HepG2 (cell line): ENCODE data around the gene IKZF4. TPM values are rescaled to one million over a fixed set of nuclear protein-coding genes. Genes with fewer than 3 reads are reported as not detected.

Experiments
- BATF2 ChIP-seq: sonication (generic); formaldehyde crosslinking; IDR thresholded peaks from 2 replicates; pipeline ENCODE4 v1.8.0; 2022; ENCODE audit warnings: mild to moderate bottlenecking, missing genetic modification reagents, moderate library complexity
- BHLHE40 ChIP-seq: IDR thresholded peaks from 2 replicates; pipeline ENCODE4 v1.6.1; 2011; ENCODE audit warnings: low read length, improper control_type of control experiment
- CREM ChIP-seq, 2 experiments: sonication (generic) in 1 of 2; formaldehyde crosslinking in 1 of 2; IDR thresholded peaks; 2 replicates each; pipeline versions ENCODE4 v1.4.0 to v1.6.1; 2016 to 2020; ENCODE audit warnings: antibody characterized with exemption in 1 of 2, mild to moderate bottlenecking in 1 of 2, missing genetic modification reagents in 1 of 2
- FIP1L1 ChIP-seq: fragments of 200-400 bp; formaldehyde crosslinking; IDR thresholded peaks from 2 replicates; pipeline ENCODE4 v1.6.1; 2018; ENCODE audit warnings: low read depth, mild to moderate bottlenecking, low read length, moderate library complexity, borderline replicate concordance; ENCODE audit not compliant: insufficient read depth
- FOXP1 ChIP-seq, 2 experiments: fragments of 450-650 bp in 1 of 2; IDR thresholded peaks; 2 replicates each; pipeline ENCODE4 v1.6.1; 2017 to 2018; ENCODE audit warnings: antibody characterized with exemption in 1 of 2
- HCFC1 ChIP-seq: fragments of 150-350 bp; IDR thresholded peaks from 2 replicates; pipeline ENCODE4 v1.6.1; 2014; ENCODE audit warnings: low read depth, low read length
- HNRNPL ChIP-seq: fragments of 200-400 bp; formaldehyde crosslinking; IDR thresholded peaks from 2 replicates; pipeline ENCODE4 v1.6.1; 2017; ENCODE audit warnings: mild to moderate bottlenecking, low read depth, low read length
- NCOR1 ChIP-seq: fragments of 200-600 bp; sonication (generic); IDR thresholded peaks from 2 replicates; pipeline ENCODE4 v1.7.0; 2017; ENCODE audit warnings: antibody characterized with exemption, low read length, borderline replicate concordance
- PHF20 ChIP-seq: sonication (generic); formaldehyde crosslinking; IDR thresholded peaks from 2 replicates; pipeline ENCODE4 v1.5.0; 2020; ENCODE audit warnings: mild to moderate bottlenecking, missing genetic modification reagents
- PRDM4 ChIP-seq: sonication (generic); formaldehyde crosslinking; IDR thresholded peaks from 2 replicates; pipeline ENCODE4 v1.9.0; 2021; ENCODE audit warnings: missing genetic modification reagents, borderline replicate concordance
- PRMT3 ChIP-seq: sonication (generic); formaldehyde crosslinking; IDR thresholded peaks from 2 replicates; pipeline ENCODE4 v1.8.1; 2022; ENCODE audit warnings: low read depth, mild to moderate bottlenecking, moderate library complexity, missing genetic modification reagents, borderline replicate concordance
- RXRB ChIP-seq: IDR thresholded peaks from 2 replicates; pipeline ENCODE4 v1.6.1; 2016; ENCODE audit warnings: borderline replicate concordance, missing genetic modification reagents, missing compliant biosample characterization
- SALL2 ChIP-seq: sonication (generic); formaldehyde crosslinking; IDR thresholded peaks from 2 replicates; pipeline ENCODE4 v1.8.1; 2023; ENCODE audit warnings: mild to moderate bottlenecking, missing genetic modification reagents, inconsistent platforms
- SMAD1 ChIP-seq: sonication (generic); formaldehyde crosslinking; IDR thresholded peaks from 2 replicates; pipeline ENCODE4 v1.4.0; 2020; ENCODE audit warnings: missing genetic modification reagents, low read depth, mild to moderate bottlenecking, borderline replicate concordance
- XRCC5 ChIP-seq: fragments of 200-400 bp; formaldehyde crosslinking; optimal IDR thresholded peaks from 2 replicates; pipeline ENCODE3; 2017; ENCODE audit warnings: mild to moderate bottlenecking, low read length
- ZC3H13 ChIP-seq: sonication (generic); formaldehyde crosslinking; IDR thresholded peaks from 2 replicates; pipeline ENCODE4 v1.8.1; 2023; ENCODE audit warnings: mild to moderate bottlenecking, missing genetic modification reagents, moderate library complexity
- ZNF331 ChIP-seq: sonication (generic); formaldehyde crosslinking; IDR thresholded peaks from 2 replicates; pipeline ENCODE4 v1.4.0; 2020; ENCODE audit warnings: missing genetic modification reagents
- ZNF513 ChIP-seq: sonication (generic); formaldehyde crosslinking; conservative IDR thresholded peaks from 2 replicates; pipeline ENCODE4 v1.5.0; 2020; ENCODE audit warnings: missing genetic modification reagents
- ZSCAN5A ChIP-seq: sonication (generic); formaldehyde crosslinking; IDR thresholded peaks from 2 replicates; pipeline ENCODE4 v1.8.0; 2022; ENCODE audit warnings: mild to moderate bottlenecking, missing genetic modification reagents, borderline replicate concordance
- ZSCAN9 ChIP-seq: IDR thresholded peaks from 2 replicates; pipeline ENCODE4 v1.6.1; 2016; ENCODE audit warnings: borderline replicate concordance
- polyA plus RNA-seq, 8 experiments: library from polyadenylated mRNA; depleted of rRNA in 3 of 8; stranded (reverse) in 7 of 8; unstranded in 1 of 8; fragments of >200 nt; fragmentation: Illumina TruSeq in 4 of 8; extraction: Trizol in 4 of 8; gene quantifications; 2 replicates each; pipeline versions ENCODE4 v1.2.1 to v1.2.3, GENCODE V29; 2011 to 2016; ENCODE audit warnings: low read depth in 4 of 8, missing spikeins in 1 of 8, mixed read lengths in 1 of 8; ENCODE audit not compliant: insufficient read depth in 1 of 8
- total RNA-seq, 5 experiments: library from RNA; depleted of rRNA; stranded (reverse); fragments of >200 nt; fragmentation: Illumina TruSeq; extraction: Trizol; gene quantifications; 2 replicates each; pipeline ENCODE4 v1.2.3, GENCODE V29; 2016; ENCODE audit warnings: low read depth in 1 of 5

IKZF4 gene
- total and polyA plus RNA-seq, 2 of the 13 experiments (the other 11 are each of a cell fraction or from before 2014, with no cell fraction given), result 0.58 to 2.2 TPM

GRCh38 chr12:56041552-56042429 is 20.9 kb downstream of the IKZF4 start, which contains the start of gene RPS26 (continued):
- TF ChIP-seq PRDM4 (CRISPR knock-in tag) (no peak), PRMT3 (CRISPR knock-in tag) (no peak; the same call in 1 of the 2 replicates), XRCC5 (peak; percentile 77), FOXP1 (IDR thresholded peaks at IDR 0.05) (no peak), FOXP1 (CRISPR knock-in tag; IDR thresholded peaks at IDR 0.05) (peak; percentile 58; the same call in 1 of the 2 replicates), BHLHE40 (no peak), CREM (IDR thresholded peaks at IDR 0.05) (peak; percentile 97), CREM (CRISPR knock-in tag; IDR thresholded peaks at IDR 0.05) (peak; percentile 24; the same call in 1 of the 2 replicates), PHF20 (peak; percentile 93), RXRB (CRISPR knock-in tag) (peak; percentile 54), ZNF331 (CRISPR knock-in tag) (peak; percentile 56), ZSCAN9 (CRISPR knock-in tag) (peak; percentile 63), ZSCAN5A (no peak), FIP1L1 (no peak), SMAD1 (CRISPR knock-in tag) (peak; percentile 74; the same call in 1 of the 2 replicates), BATF2 (CRISPR knock-in tag) (no peak), ZC3H13 (peak; percentile 72; the same call in 1 of the 2 replicates), HCFC1 (peak; percentile 85), SALL2 (CRISPR knock-in tag) (peak; percentile 94; the same call in 1 of the 2 replicates), NCOR1 (peak; percentile 47; the same call in 1 of the 2 replicates), ZNF513 (0 out of 2 replicates have a peak, but pooled peaks have one; percentile 90), HNRNPL (no peak)
